SK-N-SH (cell line): ENCODE measurements around the gene EFNA3. TPM values are rescaled to one million over a fixed set of nuclear protein-coding genes. Genes with fewer than 3 reads are reported as not detected.

Experiments used
- CTCF ChIA-PET: fragments of 300-600, 350-600 bp; formaldehyde crosslinking; extraction: SDS; loops from one replicate; lab custom pipeline; 2021; lab: Yijun Ruan, JAX
- POLR2A ChIA-PET: fragments of 350-600 bp; sonication (Branson Sonifier 250); formaldehyde crosslinking; extraction: SDS; loops from one replicate; lab custom pipeline; 2020; ENCODE audit warnings: antibody characterized with exemption, inconsistent platforms; lab: Yijun Ruan, JAX
- DNase-seq: peaks from one replicate; pipeline ENCODE4 v3.0.0; 2012
- H2AFZ ChIP-seq: fragments of 200-600 bp; sonication (generic); 2 replicates; pipeline ENCODE4 v1.8.1; 2016; ENCODE audit warnings: antibody characterized with exemption, mild to moderate bottlenecking, low read depth
- H3F3A ChIP-seq: fragments of 200-600 bp; sonication (generic); replicated peaks from 2 replicates; pipeline ENCODE3; 2016; ENCODE audit warnings: antibody characterized with exemption, mild to moderate bottlenecking; ENCODE audit not compliant: insufficient read depth
- H3K27ac ChIP-seq, 2 experiments: fragments of 200-500 bp in 1 of 2; fragments of 200-600 bp in 1 of 2; sonication (Bioruptor generic) in 1 of 2; sonication (generic), shearing (Covaris generic) in 1 of 2; 2 replicates each; pipeline versions ENCODE4 v1.5.1 to v1.6.1; 2014 to 2016; ENCODE audit warnings: low read depth in 2 of 2, inconsistent platforms in 1 of 2, low read length in 1 of 2, mild to moderate bottlenecking in 1 of 2, mixed read lengths in 1 of 2
- H3K27me3 ChIP-seq: fragments of 200-600 bp; sonication (generic), shearing (Covaris generic); 2 replicates; pipeline ENCODE4 v1.6.1; 2016; ENCODE audit warnings: mixed run types; ENCODE audit not compliant: insufficient read depth
- H3K36me3 ChIP-seq, 2 experiments: fragments of 200-500 bp in 1 of 2; fragments of 200-600 bp in 1 of 2; sonication (Bioruptor generic) in 1 of 2; sonication (generic) in 1 of 2; replicated peaks in 1 of 2; 2 replicates each; pipeline versions ENCODE3 to v1.5.1; 2014 to 2016; ENCODE audit warnings: low read length in 1 of 2, mild to moderate bottlenecking in 1 of 2; ENCODE audit not compliant: insufficient read depth in 2 of 2, control insufficient read depth in 1 of 2
- H3K4me1 ChIP-seq, 2 experiments: fragments of 200-500 bp in 1 of 2; fragments of 200-600 bp in 1 of 2; sonication (Bioruptor generic) in 1 of 2; sonication (generic), shearing (Covaris generic) in 1 of 2; 2 replicates each; pipeline versions ENCODE4 v1.5.1 to v1.6.1; 2014 to 2016; ENCODE audit warnings: low read depth in 1 of 2, low read length in 1 of 2, mixed run types in 1 of 2; ENCODE audit not compliant: insufficient read depth in 2 of 2, control insufficient read depth in 1 of 2
- H3K4me2 ChIP-seq: fragments of 200-600 bp; sonication (generic), shearing (Covaris generic); 2 replicates; pipeline ENCODE4 v1.6.1; 2017; ENCODE audit warnings: mixed run types
- H3K4me3 ChIP-seq, 2 experiments: fragments of 200-500 bp in 1 of 2; fragments of 200-600 bp in 1 of 2; sonication (Bioruptor generic) in 1 of 2; sonication (generic), shearing (Covaris generic) in 1 of 2; 2 replicates each; pipeline versions ENCODE4 v1.5.1 to v1.8.1; 2014 to 2016; ENCODE audit warnings: low read depth in 2 of 2, inconsistent platforms in 1 of 2, low read length in 1 of 2, mild to moderate bottlenecking in 1 of 2, mixed read lengths in 1 of 2, moderate library complexity in 1 of 2
- H3K79me2 ChIP-seq: fragments of 200-600 bp; sonication (generic); 2 replicates; pipeline ENCODE4 v1.8.1; 2017; ENCODE audit warnings: mild to moderate bottlenecking; ENCODE audit not compliant: insufficient read depth
- H3K9ac ChIP-seq: fragments of 200-600 bp; sonication (generic); 2 replicates; pipeline ENCODE4 v1.6.1; 2017; ENCODE audit warnings: mixed run types
- H3K9me2 ChIP-seq: fragments of 200-600 bp; sonication (generic); 2 replicates; pipeline ENCODE4 v1.6.1; 2017; ENCODE audit warnings: mixed run types
- H3K9me3 ChIP-seq: fragments of 200-600 bp; sonication (generic); 2 replicates; pipeline ENCODE4 v1.6.1; 2017; ENCODE audit warnings: mixed run types, mild to moderate bottlenecking, moderate library complexity
- H4K20me1 ChIP-seq: fragments of 200-600 bp; sonication (generic); 2 replicates; pipeline ENCODE4 v1.6.1; 2017; ENCODE audit warnings: mild to moderate bottlenecking, mixed run types; ENCODE audit not compliant: insufficient read depth
- CHD2 ChIP-seq: fragments of 150-350 bp; IDR thresholded peaks from 2 replicates; pipeline ENCODE4 v1.6.1; 2018; ENCODE audit warnings: low read length; ENCODE audit not compliant: partially characterized antibody
- CTCF ChIP-seq: fragments of 200-600 bp; sonication (generic); IDR thresholded peaks from 2 replicates; pipeline ENCODE4 v1.6.1; 2017; ENCODE audit warnings: antibody characterized with exemption, mild to moderate bottlenecking, moderate library complexity
- ELF1 ChIP-seq: IDR thresholded peaks from 2 replicates; pipeline ENCODE4 v1.4.0; 2012
- EP300 ChIP-seq, 2 experiments: IDR thresholded peaks; 2 replicates each; pipeline versions ENCODE4 v1.4.0 to v1.6.1; 2012; ENCODE audit warnings: borderline replicate concordance in 1 of 2, low read depth in 1 of 2, low read length in 1 of 2
- GABPA ChIP-seq: IDR thresholded peaks from 2 replicates; pipeline ENCODE4 v1.4.0; 2012; ENCODE audit warnings: low read depth, mild to moderate bottlenecking
- MEF2A ChIP-seq: IDR thresholded peaks from 2 replicates; pipeline ENCODE4 v1.4.0; 2012; ENCODE audit warnings: low read depth, borderline replicate concordance
- POLR2AphosphoS5 ChIP-seq: IDR thresholded peaks from 2 replicates; pipeline ENCODE4 v1.6.1; 2012; ENCODE audit warnings: low read depth, low read length
- RXRA ChIP-seq: IDR thresholded peaks from 2 replicates; pipeline ENCODE4 v1.4.0; 2012; ENCODE audit warnings: low read depth, mild to moderate bottlenecking, borderline replicate concordance
- TCF12 ChIP-seq: IDR thresholded peaks from 2 replicates; pipeline ENCODE4 v1.4.0; 2012
- WGBS: methylation state at CpG from one replicate; pipeline ENCODE4 v1.1.6; 2017; ENCODE audit warnings: low lambda C conversion rate; 5-methylcytosine and 5-hydroxymethylcytosine counted together
- polyA plus RNA-seq, 3 experiments: library from polyadenylated mRNA; depleted of rRNA; stranded (reverse); fragments of >200 nt; gene quantifications; 2 replicates each; pipeline ENCODE4 v1.2.3, GENCODE V29; 2012
- TF ChIP-seq, protein P1 (sequence below): fragments of 150-350 bp; IDR thresholded peaks from 2 replicates; pipeline ENCODE4 v1.6.1; 2016; ENCODE audit warnings: mild to moderate bottlenecking, low read depth, low read length

The EFNA3 gene
- polyA plus RNA-seq, 1 of the 3 experiments (the other 2 are of a cell fraction): 6.0 TPM

DNA sequence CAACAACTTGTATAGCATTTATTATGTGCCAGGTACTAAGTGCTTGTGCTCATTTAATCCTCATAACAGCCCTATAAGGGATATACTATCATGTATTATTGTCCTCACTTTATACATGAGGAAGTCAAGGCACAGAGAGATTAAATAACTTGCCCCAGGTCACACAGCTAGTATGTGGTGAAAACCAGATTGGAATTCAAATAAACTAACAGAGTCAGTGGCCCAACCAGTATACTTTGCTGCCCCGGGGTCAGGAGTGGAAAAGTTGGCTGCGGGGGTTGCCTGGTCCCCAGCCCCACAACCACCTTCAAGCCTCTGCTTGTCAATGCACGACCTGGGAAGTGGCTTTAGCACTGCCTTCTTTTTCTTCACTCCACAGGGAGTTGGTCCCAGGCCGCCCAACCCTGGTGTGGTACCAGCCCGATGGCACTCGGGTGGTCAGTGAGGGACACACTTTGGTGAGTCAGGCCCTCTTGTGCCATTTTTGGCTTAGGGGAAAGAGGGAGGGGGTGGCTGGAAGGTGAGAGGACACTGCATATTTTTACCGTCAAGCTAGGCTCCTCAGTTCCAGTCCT lies 25.0 kb upstream of the EFNA3 start (continued):
- TF ChIP-seq RXRA: no peak
- no peak for TF ChIP-seq EP300 (IDR thresholded peaks at IDR 0.05; ENCODE audit: borderline replicate concordance in 1 of 2, low read depth in 1 of 2, low read length in 1 of 2)
- no peak for TF ChIP-seq POLR2AphosphoS5
- no peak for TF ChIP-seq GABPA
- no peak for TF ChIP-seq MEF2A
- no peak for TF ChIP-seq ELF1
- no peak for TF ChIP-seq CHD2

DNA sequence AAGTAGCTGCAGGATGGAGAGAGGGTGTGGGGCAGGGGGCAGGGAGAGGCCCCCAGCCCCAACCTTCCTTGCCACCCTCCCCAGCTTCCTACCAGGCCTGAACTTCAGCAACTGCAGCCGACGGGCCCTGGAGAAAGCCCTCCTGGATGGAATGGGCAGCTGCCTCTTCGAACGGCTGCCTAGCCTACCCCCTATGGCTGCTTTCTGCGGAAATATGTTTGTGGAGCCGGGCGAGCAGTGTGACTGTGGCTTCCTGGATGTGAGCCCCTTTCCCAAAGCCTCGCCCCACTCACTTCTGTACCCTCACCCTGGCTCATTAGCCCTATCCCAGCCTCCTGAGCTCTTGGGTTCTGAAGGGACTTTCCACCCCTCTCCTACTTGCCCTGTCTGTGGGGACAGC lies 21.5 kb upstream of the EFNA3 start:
- Histone ChIP-seq H4K20me1 (no peaks in the 10 kb centered on the region), H3K9me3 (no peaks in the 10 kb centered on the region), H3K9me2 (no peaks in the 10 kb centered on the region), H3K4me2 (no peak overlapping the region), H3K9ac (no peak overlapping the region), H3K27me3 (no peaks in the 10 kb centered on the region), H3K4me3 (no peak overlapping the region), H3K27ac (no peak overlapping the region), H3K4me1 (peaks cover 0 to 20% of the 10 kb centered on the region in 2 experiments; a peak in 2 of 4 replicates), H3K79me2 (peaks cover 7% of the 10 kb centered on the region; the same call in 1 of the 2 replicates), H2AFZ (no peak overlapping the region), H3F3A (no peaks in the 10 kb centered on the region), H3K36me3 (peaks cover 0 to 40% of the 10 kb centered on the region in 2 experiments)
- DNase-seq: no peak
- ChIA-PET CTCF (interaction anchor here (0.6 to 29.9 kb wide), 11 partner anchors 14 to 116 kb away, joined by 3 to 573 read pairs (median 6); partner anchors contain the start of genes ADAM15, DCST1, DCST2 and KRTCAP2), POLR2A (no interaction called here)
- 94% methylated on average over 8 of the region's 8 CpGs for WGBS
- TF ChIP-seq POLR2AphosphoS5 (no peak), GABPA (no peak)
- TF ChIP-seq, protein P1, sequence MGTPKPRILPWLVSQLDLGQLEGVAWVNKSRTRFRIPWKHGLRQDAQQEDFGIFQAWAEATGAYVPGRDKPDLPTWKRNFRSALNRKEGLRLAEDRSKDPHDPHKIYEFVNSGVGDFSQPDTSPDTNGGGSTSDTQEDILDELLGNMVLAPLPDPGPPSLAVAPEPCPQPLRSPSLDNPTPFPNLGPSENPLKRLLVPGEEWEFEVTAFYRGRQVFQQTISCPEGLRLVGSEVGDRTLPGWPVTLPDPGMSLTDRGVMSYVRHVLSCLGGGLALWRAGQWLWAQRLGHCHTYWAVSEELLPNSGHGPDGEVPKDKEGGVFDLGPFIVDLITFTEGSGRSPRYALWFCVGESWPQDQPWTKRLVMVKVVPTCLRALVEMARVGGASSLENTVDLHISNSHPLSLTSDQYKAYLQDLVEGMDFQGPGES: no peak

- H3K9me3 ChIP-seq: no peaks in the 10 kb centered on the region
- no peaks in the 10 kb centered on the region for H4K20me1 ChIP-seq
- WGBS: 92% methylated on average over 4 of the region's 13 CpGs
- H3F3A ChIP-seq: peaks cover 2% of the 10 kb centered on the region
- no peaks in the 10 kb centered on the region for H3K79me2 ChIP-seq
- ChIA-PET POLR2A (interaction anchor here (0.5 kb wide), 1 partner anchor 27 kb away, joined by 3 read pairs; no protein-coding TSS in a partner anchor), CTCF (interaction anchor here (0.8 to 29.9 kb wide), 10 partner anchors 14 to 121 kb away, joined by 3 to 573 read pairs (median 6); partner anchors contain the start of genes ADAM15, DCST1, DCST2 and KRTCAP2)
- no peak overlapping the region for H3K4me2 ChIP-seq
- H3K27ac ChIP-seq: no peak overlapping the region
- no peak for TF ChIP-seq TCF12
- peak; percentile 30; the same call in 1 of the 2 replicates for TF ChIP-seq CTCF
- DNase-seq: no peak
- no peaks in the 10 kb centered on the region for H3K9me2 ChIP-seq
- no peaks in the 10 kb centered on the region for H3K27me3 ChIP-seq
- H3K9ac ChIP-seq: no peak overlapping the region
- peaks cover 0 to 13% of the 10 kb centered on the region in 2 experiments; a peak in 2 of 4 replicates for H3K4me1 ChIP-seq
- H3K36me3 ChIP-seq: peaks cover 0 to 40% of the 10 kb centered on the region in 2 experiments
- H2AFZ ChIP-seq: no peak overlapping the region
- H3K4me3 ChIP-seq: no peak overlapping the region
Observed at GRCh38 chr1:155057788-155058211, 20.8 kb upstream of the EFNA3 start.
